Measurements from ENCODE around the gene NUDT19.
"Not testable (repeated sequence)": the region's sequence is repeated elsewhere in the genome, so short reads cannot be mapped to it uniquely, and the experiment has no call there.

The NUDT19 gene

GRCh38 chr19:32691291-32691951 is at the start of gene NUDT19:
TSS of gene NUDT19 (plus strand) at chr19:32691821. CDS start at chr19:32691961, 140 bp downstream.
- peak; percentile 75 to 87 for DNase-seq

- DNase-seq, result no peak
These were observed 48.9 kb upstream of the NUDT19 start for GRCh38 chr19:32642771-32643170.

- DNase-seq, result no peak
These were observed 45.1 kb upstream of the NUDT19 start for GRCh38 chr19:32646556-32646955.

GRCh38 chr19:32647361-32647760 is 44.3 kb upstream of the NUDT19 start:
- no peak for DNase-seq

- DNase-seq, result no peak
These were observed 41.9 kb upstream of the NUDT19 start for GRCh38 chr19:32649751-32650150.

GRCh38 chr19:32650671-32651070 is 41.0 kb upstream of the NUDT19 start:
- DNase-seq, result no peak

- no peak for DNase-seq
These were observed 39.9 kb upstream of the NUDT19 start for GRCh38 chr19:32651729-32652140.

- not testable (repeated sequence) for DNase-seq
These were observed 39.3 kb upstream of the NUDT19 start for GRCh38 chr19:32652331-32652730.

GRCh38 chr19:32652894-32653598 is 38.6 kb upstream of the NUDT19 start:
- DNase-seq, result no peak

GRCh38 chr19:32653599-32653915 is 38.1 kb upstream of the NUDT19 start:
- DNase-seq, result no peak

- not testable (repeated sequence) for DNase-seq
These were observed 35.2 kb upstream of the NUDT19 start for GRCh38 chr19:32656379-32656778.

GRCh38 chr19:32658075-32658474 is 33.5 kb upstream of the NUDT19 start:
- DNase-seq, result no peak

GRCh38 chr19:32658527-32658926 is 33.1 kb upstream of the NUDT19 start:
- DNase-seq, result no peak

GRCh38 chr19:32661318-32661717 is 30.3 kb upstream of the NUDT19 start:
- no peak for DNase-seq

- peak in 1 of 2 experiments; percentile 9 for DNase-seq
These were observed 29.4 kb upstream of the NUDT19 start for GRCh38 chr19:32662186-32662585.

GRCh38 chr19:32666084-32666483 is 25.5 kb upstream of the NUDT19 start:
- DNase-seq, result no peak

- DNase-seq, result no peak
These were observed 22.3 kb upstream of the NUDT19 start for GRCh38 chr19:32669310-32669709.

- DNase-seq, result no peak
These were observed 19.6 kb upstream of the NUDT19 start for GRCh38 chr19:32671883-32672593.

GRCh38 chr19:32672841-32673240 is 18.8 kb upstream of the NUDT19 start:
- no peak for DNase-seq

GRCh38 chr19:32673573-32673972 is 18.0 kb upstream of the NUDT19 start:
- no peak for DNase-seq

- no peak for DNase-seq
These were observed 17.3 kb upstream of the NUDT19 start for GRCh38 chr19:32674153-32674930.

- peak; percentile 93 to 97 for DNase-seq
These were observed 16.5 kb upstream of the NUDT19 start, which contains the start of gene ANKRD27 for GRCh38 chr19:32674931-32675719. TSS of gene ANKRD27 (minus strand) at chr19:32675180. CDS start at chr19:32659015, 16,165 bp downstream.
